ENCODE data around the gene LPP.
"Not testable (repeated sequence)": the region's sequence is repeated elsewhere in the genome, so short reads cannot be mapped to it uniquely, and the experiment has no call there.

The LPP gene

DNA sequence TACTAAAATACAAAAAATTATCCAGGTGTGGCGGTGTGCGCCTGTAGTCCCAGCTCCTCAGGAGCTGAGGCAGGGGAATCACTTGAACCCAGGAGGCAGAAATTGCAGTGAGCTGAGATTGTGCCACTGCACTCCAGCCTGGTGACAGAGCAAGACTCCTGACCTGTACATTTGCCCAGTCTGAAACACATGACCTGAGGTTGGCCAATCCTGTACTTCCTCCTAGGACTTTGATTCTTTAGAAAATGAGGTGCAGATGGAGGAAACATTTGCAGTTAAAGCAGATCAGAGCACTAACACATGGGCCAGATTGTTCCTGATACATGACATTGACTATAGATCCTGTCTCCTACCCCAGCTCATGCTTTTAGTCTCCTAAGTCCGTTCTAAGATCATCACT, 28.9 kb upstream of the LPP start:
- no peak for DNase-seq (ENCODE audit: extremely low read depth, low read depth)
- TF ChIP-seq, protein P1, sequence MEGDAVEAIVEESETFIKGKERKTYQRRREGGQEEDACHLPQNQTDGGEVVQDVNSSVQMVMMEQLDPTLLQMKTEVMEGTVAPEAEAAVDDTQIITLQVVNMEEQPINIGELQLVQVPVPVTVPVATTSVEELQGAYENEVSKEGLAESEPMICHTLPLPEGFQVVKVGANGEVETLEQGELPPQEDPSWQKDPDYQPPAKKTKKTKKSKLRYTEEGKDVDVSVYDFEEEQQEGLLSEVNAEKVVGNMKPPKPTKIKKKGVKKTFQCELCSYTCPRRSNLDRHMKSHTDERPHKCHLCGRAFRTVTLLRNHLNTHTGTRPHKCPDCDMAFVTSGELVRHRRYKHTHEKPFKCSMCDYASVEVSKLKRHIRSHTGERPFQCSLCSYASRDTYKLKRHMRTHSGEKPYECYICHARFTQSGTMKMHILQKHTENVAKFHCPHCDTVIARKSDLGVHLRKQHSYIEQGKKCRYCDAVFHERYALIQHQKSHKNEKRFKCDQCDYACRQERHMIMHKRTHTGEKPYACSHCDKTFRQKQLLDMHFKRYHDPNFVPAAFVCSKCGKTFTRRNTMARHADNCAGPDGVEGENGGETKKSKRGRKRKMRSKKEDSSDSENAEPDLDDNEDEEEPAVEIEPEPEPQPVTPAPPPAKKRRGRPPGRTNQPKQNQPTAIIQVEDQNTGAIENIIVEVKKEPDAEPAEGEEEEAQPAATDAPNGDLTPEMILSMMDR (IDR thresholded peaks at IDR 0.05; ENCODE audit: low read depth, low read length, missing control alignments) = no peak
- H3K4me3 ChIP-seq (replicated peaks; ENCODE audit: low read depth, low read length) = no peak overlapping the region

DNA sequence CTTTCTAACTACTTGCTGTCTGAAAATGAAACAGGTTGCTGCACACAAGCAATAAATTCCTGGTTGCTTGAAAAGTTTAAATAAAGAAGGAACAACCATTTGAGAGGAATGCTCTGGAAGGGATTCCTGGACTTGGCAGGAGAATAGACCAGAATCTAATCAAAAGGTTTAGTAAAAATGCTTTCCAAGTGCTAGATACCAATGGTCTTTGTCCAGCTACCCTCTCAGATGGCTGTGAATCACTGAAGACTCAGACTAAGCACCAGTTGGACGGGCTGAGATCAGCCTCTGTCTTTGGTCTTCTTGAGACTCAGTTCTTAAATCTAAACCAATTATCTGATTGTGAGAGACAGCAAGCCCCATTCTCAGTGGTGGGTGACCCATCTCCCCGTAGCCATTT, 27.7 kb upstream of the LPP start:
- TF ChIP-seq, protein P1 (IDR thresholded peaks at IDR 0.05; ENCODE audit: low read depth, low read length, missing control alignments) = no peak
- no peak overlapping the region for H3K4me3 ChIP-seq (replicated peaks; ENCODE audit: low read depth, low read length)
- DNase-seq (ENCODE audit: extremely low read depth, low read depth) = no peak

DNA sequence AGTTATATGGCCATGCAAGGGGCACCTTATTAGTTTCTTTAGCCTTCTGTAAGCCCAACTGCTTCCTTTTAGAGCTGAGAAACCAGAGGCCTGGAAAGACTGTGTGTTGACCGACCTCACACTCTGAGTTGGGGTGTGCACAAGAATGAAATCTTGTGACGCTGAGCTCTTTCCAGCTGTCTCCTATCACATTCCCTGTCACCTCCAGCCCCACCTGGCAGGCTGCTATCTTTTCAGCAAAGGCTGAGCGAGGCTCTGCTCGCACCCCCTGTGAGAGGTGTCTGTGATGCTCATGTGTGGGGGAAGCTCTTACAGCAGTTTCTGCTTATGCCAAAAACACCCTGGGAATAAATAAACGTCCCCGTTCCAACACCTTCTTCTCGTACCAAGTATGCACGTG, 27.0 kb upstream of the LPP start:
- no peak for DNase-seq (ENCODE audit: extremely low read depth, low read depth)
- TF ChIP-seq, protein P1 (IDR thresholded peaks at IDR 0.05; ENCODE audit: low read depth, low read length, missing control alignments) = no peak
- no peak overlapping the region for H3K4me3 ChIP-seq (replicated peaks; ENCODE audit: low read depth, low read length)

DNA sequence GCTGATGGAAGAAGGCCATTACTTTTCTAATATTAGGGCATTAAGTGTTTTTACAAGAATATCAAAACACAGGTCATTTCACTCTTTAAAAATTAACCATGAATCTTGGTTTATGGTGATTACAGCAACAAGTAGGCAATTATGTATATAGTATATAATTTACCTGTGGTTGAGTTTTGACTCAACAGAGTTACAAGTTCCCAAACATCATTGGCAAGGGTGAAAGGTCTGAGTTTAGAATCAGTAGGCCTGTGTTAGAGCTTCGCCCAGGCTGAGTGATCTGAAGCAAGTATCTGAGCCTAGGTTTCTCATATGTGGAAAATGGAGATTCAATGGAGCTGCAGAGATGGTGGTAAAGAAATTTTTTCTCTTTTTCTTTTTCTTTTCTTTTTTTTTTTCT, 25.1 kb upstream of the LPP start:
- no peak overlapping the region for H3K4me3 ChIP-seq (replicated peaks; ENCODE audit: low read depth, low read length)
- TF ChIP-seq, protein P1 (IDR thresholded peaks at IDR 0.05; ENCODE audit: low read depth, low read length, missing control alignments) = no peak
- no peak for DNase-seq (ENCODE audit: extremely low read depth, low read depth)

DNA sequence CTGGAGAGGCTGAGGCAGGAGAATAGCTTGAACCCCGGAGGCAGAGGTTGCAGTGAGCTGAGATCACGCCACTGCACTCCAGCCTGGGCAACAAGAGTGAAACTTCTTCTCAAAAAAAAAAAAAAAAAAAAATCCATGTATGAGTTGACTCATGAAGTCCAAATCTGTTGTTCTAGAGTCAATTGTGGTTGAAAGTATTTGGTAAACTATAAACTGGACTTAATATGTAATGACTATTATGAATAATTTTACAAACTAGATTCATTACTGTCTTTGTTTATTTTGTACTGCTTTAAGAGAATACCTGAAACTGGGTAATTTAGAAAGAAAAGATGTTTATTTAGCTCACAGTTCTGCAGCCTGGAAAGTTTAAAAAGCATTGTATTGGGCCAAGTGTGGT, 22.9 kb upstream of the LPP start:
- not testable (repeated sequence) for DNase-seq (ENCODE audit: extremely low read depth, low read depth); H3K4me3 ChIP-seq (replicated peaks; ENCODE audit: low read depth, low read length)

DNA sequence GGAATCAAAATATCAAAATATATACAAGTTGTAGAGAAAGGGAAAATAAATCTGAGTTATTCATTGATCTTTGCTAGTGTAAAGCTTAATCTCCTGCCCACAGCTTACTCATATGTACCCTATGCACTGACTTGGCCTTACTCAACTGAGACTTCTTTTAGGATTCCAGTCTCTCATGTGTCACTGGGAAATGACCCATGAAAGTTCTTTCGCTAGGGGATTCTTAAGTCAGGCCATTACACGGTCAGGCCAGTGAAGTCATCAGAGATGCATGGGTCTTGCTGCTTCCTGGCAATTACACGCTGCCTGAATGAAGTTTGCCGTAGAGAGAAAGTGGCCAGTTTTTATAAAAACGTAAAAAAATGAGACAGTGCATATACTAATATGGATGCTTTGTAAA, 20.7 kb upstream of the LPP start:
- TF ChIP-seq, protein P1 (IDR thresholded peaks at IDR 0.05; ENCODE audit: low read depth, low read length, missing control alignments) = no peak
- DNase-seq (ENCODE audit: extremely low read depth, low read depth) = no peak
- no peak overlapping the region for H3K4me3 ChIP-seq (replicated peaks; ENCODE audit: low read depth, low read length)

DNA sequence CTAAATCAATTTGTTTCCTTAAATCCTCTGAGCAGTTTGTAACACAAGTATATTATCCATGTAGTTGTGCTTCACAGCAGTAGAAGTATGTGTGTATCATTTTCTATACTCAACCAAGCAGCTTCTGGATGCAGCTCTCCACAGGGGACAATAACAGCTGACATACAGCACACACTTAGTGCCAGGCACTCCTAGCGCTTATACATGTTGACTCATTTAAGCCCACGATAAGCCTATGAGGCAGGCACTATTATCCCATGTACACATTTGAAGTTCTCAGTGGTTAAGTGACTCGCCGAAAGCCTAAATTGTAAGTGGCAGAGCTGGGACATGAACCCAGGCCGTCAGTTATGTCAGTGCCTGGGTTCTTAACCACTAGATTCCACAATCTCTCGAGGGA, 20.3 kb upstream of the LPP start:
- H3K4me3 ChIP-seq (replicated peaks; ENCODE audit: low read depth, low read length) = no peak overlapping the region
- TF ChIP-seq, protein P1 (IDR thresholded peaks at IDR 0.05; ENCODE audit: low read depth, low read length, missing control alignments) = no peak
- no peak for DNase-seq (ENCODE audit: extremely low read depth, low read depth)
